HG03280 (cell line): ENCODE measurements around the gene PRSS33.
A peak's percentile ranks its signal among the peaks of the same experiment; 100 is the strongest.

Source experiments
- ATAC-seq: cut with Tn5 transposase; IDR thresholded peaks from one replicate; pipeline ENCODE4 v1.9.1; 2021; ENCODE audit warnings: mild to moderate bottlenecking, moderate library complexity; ENCODE audit not compliant: unreplicated experiment

Gene PRSS33

GRCh38 chr16:2778630-2778958, 8.8 kb downstream of the PRSS33 start:
- ATAC-seq: no peak

- no peak for ATAC-seq
These were observed 9.3 kb downstream of the PRSS33 start for GRCh38 chr16:2777903-2778629.

GRCh38 chr16:2777231-2777902, 10.0 kb downstream of the PRSS33 start, which contains the start of gene ELOB:
Gene ELOB (minus strand): TSS chr16:2777280. CDS start chr16:2777239, 41 bp downstream.
- ATAC-seq: peak; percentile 89

GRCh38 chr16:2776500-2777139, 10.7 kb downstream of the PRSS33 start:
- ATAC-seq: peak; percentile 25

GRCh38 chr16:2775765-2776499, 11.4 kb downstream of the PRSS33 start:
- ATAC-seq: no peak

- ATAC-seq: no peak
These were observed 12.1 kb downstream of the PRSS33 start for GRCh38 chr16:2775131-2775716.

- ATAC-seq: no peak
These were observed 13.0 kb downstream of the PRSS33 start for GRCh38 chr16:2774161-2774891.

- ATAC-seq: no peak
These were observed 14.0 kb downstream of the PRSS33 start for GRCh38 chr16:2773188-2773968.

GRCh38 chr16:2771496-2772402, 15.6 kb downstream of the PRSS33 start:
- ATAC-seq: no peak

GRCh38 chr16:2770057-2770951, 17.1 kb downstream of the PRSS33 start:
- no peak for ATAC-seq

GRCh38 chr16:2769675-2770056, 17.7 kb downstream of the PRSS33 start:
- no peak for ATAC-seq

GRCh38 chr16:2769100-2769529, 18.2 kb downstream of the PRSS33 start:
- no peak for ATAC-seq

- no peak for ATAC-seq
These were observed 18.8 kb downstream of the PRSS33 start for GRCh38 chr16:2768403-2769089.

- ATAC-seq: no peak
These were observed 19.5 kb downstream of the PRSS33 start for GRCh38 chr16:2767891-2768290.

GRCh38 chr16:2767140-2767731, 20.1 kb downstream of the PRSS33 start:
- ATAC-seq: no peak

GRCh38 chr16:2766430-2767139, 20.8 kb downstream of the PRSS33 start:
- no peak for ATAC-seq
